ENCODE measurements around the gene HOXD9. TPM values are rescaled to one million over a fixed set of nuclear protein-coding genes. Genes with fewer than 3 reads are reported as not detected.

HOXD9 gene
- total RNA-seq, 2 experiments from 2014 or later = not detected

DNA sequence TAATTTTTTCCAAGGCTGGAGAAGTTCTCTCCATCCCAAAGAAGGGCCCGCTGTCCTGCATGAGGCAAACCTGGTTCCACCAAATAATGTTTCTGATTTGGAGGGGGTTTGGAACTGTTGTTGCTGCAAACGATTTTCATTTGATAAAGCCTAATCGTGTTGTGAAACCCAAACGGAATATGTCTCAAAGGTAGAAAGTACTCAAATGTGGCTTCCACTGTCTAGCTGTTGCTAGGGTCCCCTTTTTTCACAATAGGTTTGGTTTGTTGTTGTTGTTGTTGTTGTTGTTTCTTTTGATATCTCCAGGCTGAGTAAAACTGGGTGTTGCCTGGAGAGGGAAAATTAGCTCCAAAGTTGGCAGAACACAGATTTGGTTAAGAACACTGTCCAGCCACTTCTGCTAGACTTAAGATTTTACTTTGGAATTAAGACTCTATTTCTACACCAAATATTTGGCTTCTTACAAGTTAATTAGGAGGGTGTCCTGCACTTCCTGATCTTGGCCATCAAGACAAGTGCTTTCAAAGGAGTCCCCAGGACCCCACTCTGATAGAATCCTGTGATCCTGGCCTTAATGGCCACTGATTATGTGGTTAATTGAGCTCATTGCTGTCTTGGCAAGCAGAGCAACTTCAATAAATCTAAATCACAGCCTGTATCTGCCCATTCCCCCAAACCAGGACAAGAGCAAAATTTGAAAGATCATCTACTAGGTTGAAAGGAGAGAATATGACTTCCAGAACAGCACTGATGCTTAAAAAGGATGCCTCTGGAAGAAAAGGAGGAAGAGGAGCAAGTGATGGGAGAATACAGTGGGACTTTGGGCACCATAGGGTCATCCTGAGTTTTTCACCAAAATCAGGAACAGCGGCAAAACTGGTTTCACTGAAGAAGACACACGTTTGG, 33.3 kb upstream of the HOXD9 start:
- Histone ChIP-seq H3K9me2 (ENCODE audit: insufficient read depth, low read length) (no peaks in the 10 kb centered on the region), H3K79me2 (ENCODE audit: insufficient read depth, low read depth, low read length) (no peaks in the 10 kb centered on the region), H3K4me3 (ENCODE audit: low read depth, low read length, poor library complexity, severe bottlenecking) (no peak overlapping the region), H3K9me3 (ENCODE audit: low read length) (no peaks in the 10 kb centered on the region), H4K20me1 (ENCODE audit: insufficient read depth, low read length) (no peaks in the 10 kb centered on the region), H3K4me1 (ENCODE audit: insufficient read depth, low read length, poor library complexity, severe bottlenecking) (no peaks in the 10 kb centered on the region), H2AFZ (ENCODE audit: low read length) (no peak overlapping the region), H3K36me3 (ENCODE audit: insufficient read depth, low read length) (no peaks in the 10 kb centered on the region), H3K27ac (ENCODE audit: low read depth, low read length, poor library complexity, severe bottlenecking) (no peak overlapping the region), H3K4me2 (ENCODE audit: low read length) (no peak overlapping the region)
- ChIA-PET CTCF (ENCODE audit: unreplicated experiment) (no interaction called here), POLR2A (no interaction called here)
- no peak for TF ChIP-seq EZH2phosphoT487 (IDR thresholded peaks at IDR 0.05; ENCODE audit: borderline replicate concordance, low read depth, low read length)
- TF ChIP-seq, protein P1, sequence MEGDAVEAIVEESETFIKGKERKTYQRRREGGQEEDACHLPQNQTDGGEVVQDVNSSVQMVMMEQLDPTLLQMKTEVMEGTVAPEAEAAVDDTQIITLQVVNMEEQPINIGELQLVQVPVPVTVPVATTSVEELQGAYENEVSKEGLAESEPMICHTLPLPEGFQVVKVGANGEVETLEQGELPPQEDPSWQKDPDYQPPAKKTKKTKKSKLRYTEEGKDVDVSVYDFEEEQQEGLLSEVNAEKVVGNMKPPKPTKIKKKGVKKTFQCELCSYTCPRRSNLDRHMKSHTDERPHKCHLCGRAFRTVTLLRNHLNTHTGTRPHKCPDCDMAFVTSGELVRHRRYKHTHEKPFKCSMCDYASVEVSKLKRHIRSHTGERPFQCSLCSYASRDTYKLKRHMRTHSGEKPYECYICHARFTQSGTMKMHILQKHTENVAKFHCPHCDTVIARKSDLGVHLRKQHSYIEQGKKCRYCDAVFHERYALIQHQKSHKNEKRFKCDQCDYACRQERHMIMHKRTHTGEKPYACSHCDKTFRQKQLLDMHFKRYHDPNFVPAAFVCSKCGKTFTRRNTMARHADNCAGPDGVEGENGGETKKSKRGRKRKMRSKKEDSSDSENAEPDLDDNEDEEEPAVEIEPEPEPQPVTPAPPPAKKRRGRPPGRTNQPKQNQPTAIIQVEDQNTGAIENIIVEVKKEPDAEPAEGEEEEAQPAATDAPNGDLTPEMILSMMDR (conservative IDR thresholded peaks at IDR 0.05; ENCODE audit: low read length) = no peak
- no TSS peak for BruUV-seq (replicated peaks)
- intact Hi-C loops (cut with micrococcal nuclease; ENCODE audit: unreplicated experiment) = no loop called here
- no peak for DNase-seq (ENCODE audit: low spot score)

- Histone ChIP-seq H4K20me1 (ENCODE audit: insufficient read depth, low read length) (no peaks in the 10 kb centered on the region), H3K9me3 (ENCODE audit: low read length) (no peaks in the 10 kb centered on the region), H3K4me3 (ENCODE audit: low read depth, low read length, poor library complexity, severe bottlenecking) (no peak overlapping the region), H3K27ac (ENCODE audit: low read depth, low read length, poor library complexity, severe bottlenecking) (no peak overlapping the region), H2AFZ (ENCODE audit: low read length) (no peak overlapping the region), H3K36me3 (ENCODE audit: insufficient read depth, low read length) (no peaks in the 10 kb centered on the region), H3K4me2 (ENCODE audit: low read length) (no peak overlapping the region), H3K79me2 (ENCODE audit: insufficient read depth, low read depth, low read length) (no peaks in the 10 kb centered on the region), H3K4me1 (ENCODE audit: insufficient read depth, low read length, poor library complexity, severe bottlenecking) (no peaks in the 10 kb centered on the region), H3K9me2 (ENCODE audit: insufficient read depth, low read length) (no peaks in the 10 kb centered on the region)
- ChIA-PET CTCF (ENCODE audit: unreplicated experiment) (no interaction called here), POLR2A (no interaction called here)
- TF ChIP-seq EZH2phosphoT487 (IDR thresholded peaks at IDR 0.05; ENCODE audit: borderline replicate concordance, low read depth, low read length) = no peak
- TF ChIP-seq, protein P1 (conservative IDR thresholded peaks at IDR 0.05; ENCODE audit: low read length) = no peak
- DNase-seq (ENCODE audit: low spot score) = no peak
- intact Hi-C loops (cut with micrococcal nuclease; ENCODE audit: unreplicated experiment) = no loop called here
- no TSS peak for BruUV-seq (replicated peaks)
Measured at GRCh38 chr2:176089843-176090395, 32.6 kb upstream of the HOXD9 start.

DNA sequence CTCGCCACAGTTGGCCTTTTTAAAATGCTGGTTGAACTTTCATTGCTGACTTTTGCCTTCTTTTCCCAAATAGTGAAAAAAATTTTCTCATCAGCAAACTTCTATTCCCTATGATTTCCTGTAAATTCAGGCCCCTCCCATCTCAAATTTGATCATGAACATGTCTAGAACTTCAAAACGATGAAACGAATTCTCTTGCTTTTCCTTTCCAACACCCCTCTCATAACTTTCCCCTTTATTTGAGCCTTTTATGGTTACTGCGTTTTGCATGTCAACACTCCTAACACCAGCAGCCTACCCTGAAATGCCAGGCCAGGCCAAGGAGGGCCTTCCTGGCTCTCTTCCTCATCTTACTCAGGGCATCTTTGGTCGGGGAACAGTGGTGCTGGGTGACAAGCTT, 31.7 kb upstream of the HOXD9 start:
- ChIA-PET POLR2A (no interaction called here), CTCF (ENCODE audit: unreplicated experiment) (no interaction called here)
- Histone ChIP-seq H3K9me3 (ENCODE audit: low read length) (no peaks in the 10 kb centered on the region), H3K4me3 (ENCODE audit: low read depth, low read length, poor library complexity, severe bottlenecking) (no peak overlapping the region), H3K27ac (ENCODE audit: low read depth, low read length, poor library complexity, severe bottlenecking) (no peak overlapping the region), H3K79me2 (ENCODE audit: insufficient read depth, low read depth, low read length) (no peaks in the 10 kb centered on the region), H3K4me2 (ENCODE audit: low read length) (no peak overlapping the region), H4K20me1 (ENCODE audit: insufficient read depth, low read length) (no peaks in the 10 kb centered on the region), H3K4me1 (ENCODE audit: insufficient read depth, low read length, poor library complexity, severe bottlenecking) (no peaks in the 10 kb centered on the region), H3K9me2 (ENCODE audit: insufficient read depth, low read length) (no peaks in the 10 kb centered on the region), H3K36me3 (ENCODE audit: insufficient read depth, low read length) (no peaks in the 10 kb centered on the region), H2AFZ (ENCODE audit: low read length) (no peak overlapping the region)
- BruUV-seq (replicated peaks) = no TSS peak
- TF ChIP-seq, protein P1 (conservative IDR thresholded peaks at IDR 0.05; ENCODE audit: low read length) = no peak
- no peak for TF ChIP-seq EZH2phosphoT487 (IDR thresholded peaks at IDR 0.05; ENCODE audit: borderline replicate concordance, low read depth, low read length)
- DNase-seq (ENCODE audit: low spot score) = no peak
- intact Hi-C loops (cut with micrococcal nuclease; ENCODE audit: unreplicated experiment) = no loop called here
